B cell (primary cell): ENCODE measurements around the gene EXT2. TPM values are rescaled to one million over a fixed set of nuclear protein-coding genes. Genes with fewer than 3 reads are reported as not detected.

Source experiments
- ATAC-seq: fragments of 200-7000 bp; cut with Tn5 transposase; one replicate; pipeline ENCODE4 v1.10.0; 2021; ENCODE audit warnings: low read depth, mild to moderate bottlenecking, moderate number of reproducible peaks, moderate library complexity
- CTCF ChIA-PET: fragments of 350-600 bp; sonication (Branson Sonifier 250); formaldehyde crosslinking; loops from one replicate; lab custom pipeline; 2021; ENCODE audit warnings: antibody characterized with exemption, inconsistent platforms; lab: Charles Lee
- POLR2A ChIA-PET: fragments of 350-600 bp; sonication (Branson Sonifier 250); formaldehyde crosslinking; loops from one replicate; lab custom pipeline; 2021; ENCODE audit warnings: antibody characterized with exemption; lab: Charles Lee
- DNase-seq: peaks from one replicate; pipeline ENCODE4 v3.0.0; 2013
- H2AFZ ChIP-seq: 2 replicates; pipeline ENCODE4 v1.6.1; 2012; ENCODE audit warnings: mild to moderate bottlenecking, low read depth, low read length; ENCODE audit not compliant: insufficient read depth, poor library complexity, severe bottlenecking
- H3K27ac ChIP-seq, 2 donors: 1 replicate in 1 of 2; 2 replicates in 1 of 2; pipeline ENCODE4 v1.5.1; 2012 to 2013; ENCODE audit warnings: low read length in 2 of 2, mild to moderate bottlenecking in 2 of 2, moderate library complexity in 1 of 2
- H3K27me3 ChIP-seq, 4 experiments: fragments of 200-600 bp in 1 of 4; sonication (generic) in 1 of 4; replicated peaks in 1 of 4; 1 replicate in 2 of 4; 2 replicates in 2 of 4; pipeline versions ENCODE4 v1.6.1 to v1.7.0; 2013 to 2016; ENCODE audit warnings: low read length in 3 of 4, mild to moderate bottlenecking in 2 of 4, mixed read lengths in 1 of 4, moderate library complexity in 1 of 4; ENCODE audit not compliant: insufficient read depth in 4 of 4, control insufficient read depth in 3 of 4; ENCODE audit errors: control extremely low read depth in 1 of 4
- H3K36me3 ChIP-seq, 2 experiments: replicated peaks in 1 of 2; 1 replicate in 1 of 2; 2 replicates in 1 of 2; pipeline versions ENCODE4 v1.6.1 to v1.7.1; 2013; ENCODE audit warnings: low read length in 1 of 2; ENCODE audit not compliant: insufficient read depth in 2 of 2, control insufficient read depth in 1 of 2; ENCODE audit errors: control extremely low read depth in 1 of 2, extremely low read depth in 1 of 2
- H3K4me1 ChIP-seq, 2 donors: fragments of 200-600 bp in 1 of 2; sonication (generic) in 1 of 2; 1 replicate in 1 of 2; 2 replicates in 1 of 2; pipeline versions ENCODE4 v1.5.1 to v1.6.1; 2013 to 2017; ENCODE audit warnings: low read length in 2 of 2; ENCODE audit not compliant: control insufficient read depth in 2 of 2, insufficient read depth in 2 of 2
- H3K4me2 ChIP-seq: replicated peaks from 2 replicates; pipeline ENCODE3; 2012; ENCODE audit warnings: mild to moderate bottlenecking, low read depth, low read length; ENCODE audit not compliant: poor library complexity, severe bottlenecking
- H3K4me3 ChIP-seq, 5 experiments: fragments of 200-600 bp in 1 of 5; sonication (generic) in 1 of 5; 1 replicate in 3 of 5; 2 replicates in 2 of 5; pipeline versions ENCODE4 v1.5.1 to v1.7.0; 2011 to 2016; ENCODE audit warnings: low read length in 4 of 5, mild to moderate bottlenecking in 4 of 5, low read depth in 2 of 5, control low read depth in 1 of 5, moderate library complexity in 1 of 5; ENCODE audit not compliant: insufficient read depth in 1 of 5; ENCODE audit errors: control extremely low read depth in 1 of 5, extremely low read depth in 1 of 5
- H3K79me2 ChIP-seq: fragments of 200-600 bp; sonication (generic); one replicate; pipeline ENCODE4 v1.6.0; 2016; ENCODE audit warnings: low read length; ENCODE audit not compliant: control insufficient read depth, insufficient read depth
- H3K9ac ChIP-seq: fragments of 200-600 bp; sonication (generic); 2 replicates; pipeline ENCODE4 v1.6.1; 2017; ENCODE audit warnings: mild to moderate bottlenecking, low read length, moderate library complexity
- H3K9me3 ChIP-seq, 3 donors: one replicate each; pipeline versions ENCODE4 v1.6.1 to v1.7.1; 2013; ENCODE audit warnings: low read length in 2 of 3; ENCODE audit not compliant: control insufficient read depth in 2 of 3, insufficient read depth in 1 of 3; ENCODE audit errors: control extremely low read depth in 1 of 3
- H4K20me1 ChIP-seq: 2 replicates; pipeline ENCODE4 v1.6.0; 2012; ENCODE audit warnings: mild to moderate bottlenecking, low read length; ENCODE audit not compliant: insufficient read depth, control insufficient read depth, poor library complexity, severe bottlenecking
- H3K27ac Mint-ChIP-seq: one replicate; pipeline ENCODE4 v1.8.0; 2021; ENCODE audit warnings: mixed read lengths
- H3K27me3 Mint-ChIP-seq: one replicate; pipeline ENCODE4 v1.8.0; 2021; ENCODE audit warnings: mixed read lengths
- H3K4me1 Mint-ChIP-seq: one replicate; pipeline ENCODE4 v1.8.0; 2021; ENCODE audit warnings: mixed read lengths
- H3K4me3 Mint-ChIP-seq: one replicate; pipeline ENCODE4 v1.8.0; 2021; ENCODE audit warnings: mixed read lengths
- H3K9me3 Mint-ChIP-seq: one replicate; pipeline ENCODE4 v1.8.0; 2022; ENCODE audit warnings: mixed read lengths; ENCODE audit not compliant: insufficient read depth
- CTCF ChIP-seq: fragments of 200-600 bp; IDR thresholded peaks from one replicate; pipeline ENCODE4 v1.8.0; 2022; ENCODE audit warnings: antibody characterized with exemption, mild to moderate bottlenecking
- EZH2 ChIP-seq: IDR thresholded peaks from 2 replicates; pipeline ENCODE4 v1.6.1; 2012; ENCODE audit warnings: borderline replicate concordance, low read depth, mild to moderate bottlenecking, moderate library complexity, low read length; ENCODE audit not compliant: insufficient read depth, poor library complexity, severe bottlenecking
- WGBS: methylation state at CpG from one replicate; pipeline ENCODE4 v1.1.5; 2013; ENCODE audit warnings: missing lambda C conversion rate; ENCODE audit not compliant: insufficient coverage; 5-methylcytosine and 5-hydroxymethylcytosine counted together
- intact Hi-C: fragments of 100-400 bp; cut with micrococcal nuclease; formaldehyde crosslinking; loops from one replicate; pipeline ENCODE4 v1.10.0; 2022
- polyA plus RNA-seq: library from polyadenylated mRNA; depleted of rRNA; stranded (reverse); fragments of >200 nt; gene quantifications from 2 replicates; pipeline ENCODE4 v1.2.3, GENCODE V29; 2012
- total RNA-seq, 2 donors: library from RNA; stranded (reverse); fragments of 120-200 nt in 1 of 2; gene quantifications; 1 replicate in 1 of 2; 2 replicates in 1 of 2; pipeline versions ENCODE4 v1.2.3 to v1.2.4, GENCODE V29; 2013 to 2022

EXT2 gene
- total and polyA plus RNA-seq, 2 donors (not counting 1 experiment from before 2014, with no cell fraction given): 11.0 to 27.8 TPM

- no peak for ATAC-seq
- H3K27ac Mint-ChIP-seq: no peak overlapping the region
- H3K4me2 ChIP-seq: no peak overlapping the region
- 95% methylated on average over 2 of the region's 2 CpGs for WGBS
- H3K79me2 ChIP-seq: no peaks in the 10 kb centered on the region
- no peaks in the 10 kb centered on the region for H4K20me1 ChIP-seq
- POLR2A ChIA-PET: no interaction called here
- H3K4me1 ChIP-seq: no peaks in the 10 kb centered on the region
- no peaks in the 10 kb centered on the region for H3K27me3 ChIP-seq
- CTCF ChIA-PET: no interaction called here
- H3K9me3 ChIP-seq: no peaks in the 10 kb centered on the region
- H3K9ac ChIP-seq: no peak overlapping the region
- no peaks in the 10 kb centered on the region for H3K9me3 Mint-ChIP-seq
- TF ChIP-seq CTCF (no peak), EZH2 (no peak)
- H3K4me3 Mint-ChIP-seq: no peak overlapping the region
- H2AFZ ChIP-seq: no peak overlapping the region
- no peak for DNase-seq
- H3K27me3 Mint-ChIP-seq: no peaks in the 10 kb centered on the region
- H3K4me1 Mint-ChIP-seq: peaks cover 4% of the 10 kb centered on the region
- H3K4me3 ChIP-seq: no peak overlapping the region
- H3K36me3 ChIP-seq: peaks cover 0 to 2% of the 10 kb centered on the region in 2 experiments
- intact Hi-C loops: no loop called here
- H3K27ac ChIP-seq: no peak overlapping the region
These were observed 131.0 kb downstream of the EXT2 start for GRCh38 chr11:44226490-44226889.

GRCh38 chr11:44226945-44227344, 131.5 kb downstream of the EXT2 start:
- H3K27ac Mint-ChIP-seq: no peak overlapping the region
- H3K27me3 ChIP-seq: no peaks in the 10 kb centered on the region
- ChIA-PET POLR2A (no interaction called here), CTCF (no interaction called here)
- H3K9me3 Mint-ChIP-seq: no peaks in the 10 kb centered on the region
- no peaks in the 10 kb centered on the region for H3K79me2 ChIP-seq
- 63% methylated on average over 3 of the region's 4 CpGs for WGBS
- H3K9me3 ChIP-seq: no peaks in the 10 kb centered on the region
- no peak overlapping the region for H3K9ac ChIP-seq
- no peaks in the 10 kb centered on the region for H4K20me1 ChIP-seq
- H2AFZ ChIP-seq: no peak overlapping the region
- no peak for TF ChIP-seq EZH2
- DNase-seq (no peak), ATAC-seq (no peak)
- no peak overlapping the region for H3K4me3 Mint-ChIP-seq
- H3K4me1 ChIP-seq: no peaks in the 10 kb centered on the region
- no peak overlapping the region for H3K4me2 ChIP-seq
- H3K27ac ChIP-seq: no peak overlapping the region
- H3K4me3 ChIP-seq: no peak overlapping the region
- peaks cover 4% of the 10 kb centered on the region for H3K4me1 Mint-ChIP-seq
- intact Hi-C loops: no loop called here
- H3K36me3 ChIP-seq: peaks cover 0 to 2% of the 10 kb centered on the region in 2 experiments
- H3K27me3 Mint-ChIP-seq: no peaks in the 10 kb centered on the region
